ENCODE measurements around the gene UBQLNL. TPM values are rescaled to one million over a fixed set of nuclear protein-coding genes. Genes with fewer than 3 reads are reported as not detected.

Gene UBQLNL
- total RNA-seq, 6 experiments from 2014 or later = 0.07 to 0.17 (median 0.11) TPM; not detected in 1

- TF ChIP-seq, protein P1, sequence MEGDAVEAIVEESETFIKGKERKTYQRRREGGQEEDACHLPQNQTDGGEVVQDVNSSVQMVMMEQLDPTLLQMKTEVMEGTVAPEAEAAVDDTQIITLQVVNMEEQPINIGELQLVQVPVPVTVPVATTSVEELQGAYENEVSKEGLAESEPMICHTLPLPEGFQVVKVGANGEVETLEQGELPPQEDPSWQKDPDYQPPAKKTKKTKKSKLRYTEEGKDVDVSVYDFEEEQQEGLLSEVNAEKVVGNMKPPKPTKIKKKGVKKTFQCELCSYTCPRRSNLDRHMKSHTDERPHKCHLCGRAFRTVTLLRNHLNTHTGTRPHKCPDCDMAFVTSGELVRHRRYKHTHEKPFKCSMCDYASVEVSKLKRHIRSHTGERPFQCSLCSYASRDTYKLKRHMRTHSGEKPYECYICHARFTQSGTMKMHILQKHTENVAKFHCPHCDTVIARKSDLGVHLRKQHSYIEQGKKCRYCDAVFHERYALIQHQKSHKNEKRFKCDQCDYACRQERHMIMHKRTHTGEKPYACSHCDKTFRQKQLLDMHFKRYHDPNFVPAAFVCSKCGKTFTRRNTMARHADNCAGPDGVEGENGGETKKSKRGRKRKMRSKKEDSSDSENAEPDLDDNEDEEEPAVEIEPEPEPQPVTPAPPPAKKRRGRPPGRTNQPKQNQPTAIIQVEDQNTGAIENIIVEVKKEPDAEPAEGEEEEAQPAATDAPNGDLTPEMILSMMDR (IDR thresholded peaks at IDR 0.05) = no peak
- H3K36me3 Mint-ChIP-seq (ENCODE audit: low read depth) = no peaks in the 10 kb centered on the region
- H3K9me3 Mint-ChIP-seq = no peaks in the 10 kb centered on the region
- no peaks in the 10 kb centered on the region for H3K4me1 Mint-ChIP-seq (ENCODE audit: low read depth)
- no peak overlapping the region for H3K4me3 Mint-ChIP-seq
- peaks cover 3% of the 10 kb centered on the region; the same call in 1 of the 2 replicates for H3K27me3 Mint-ChIP-seq (ENCODE audit: insufficient read depth)
- DNase-seq = no peak
- no peak overlapping the region for H3K27ac Mint-ChIP-seq
Observed at GRCh38 chr11:5486003-5486402, 30.5 kb downstream of the UBQLNL start.

GRCh38 chr11:5476186-5476819 is 40.2 kb downstream of the UBQLNL start:
- Mint-ChIP-seq H3K27me3 (ENCODE audit: insufficient read depth) (peaks cover 11% of the 10 kb centered on the region; the same call in 1 of the 2 replicates), H3K4me3 (no peak overlapping the region), H3K36me3 (ENCODE audit: low read depth) (no peaks in the 10 kb centered on the region), H3K27ac (no peak overlapping the region), H3K4me1 (ENCODE audit: low read depth) (no peaks in the 10 kb centered on the region), H3K9me3 (no peaks in the 10 kb centered on the region)
- TF ChIP-seq, protein P1 (IDR thresholded peaks at IDR 0.05) = peak; percentile 95
- DNase-seq = peak; percentile 30

- H3K9me3 Mint-ChIP-seq = no peaks in the 10 kb centered on the region
- no peak for DNase-seq
- no peaks in the 10 kb centered on the region for H3K36me3 Mint-ChIP-seq (ENCODE audit: low read depth)
- peaks cover 9% of the 10 kb centered on the region; the same call in 1 of the 2 replicates for H3K27me3 Mint-ChIP-seq (ENCODE audit: insufficient read depth)
- no peaks in the 10 kb centered on the region for H3K4me1 Mint-ChIP-seq (ENCODE audit: low read depth)
- H3K27ac Mint-ChIP-seq = no peak overlapping the region
- TF ChIP-seq, protein P1 (IDR thresholded peaks at IDR 0.05) = no peak
- H3K4me3 Mint-ChIP-seq = no peak overlapping the region
Observed at GRCh38 chr11:5473921-5474320, 42.6 kb downstream of the UBQLNL start.

GRCh38 chr11:5467527-5467926 is 49.0 kb downstream of the UBQLNL start:
- Mint-ChIP-seq H3K4me3 (no peak overlapping the region), H3K27ac (no peak overlapping the region), H3K9me3 (no peaks in the 10 kb centered on the region), H3K4me1 (ENCODE audit: low read depth) (no peaks in the 10 kb centered on the region), H3K27me3 (ENCODE audit: insufficient read depth) (peaks cover 8% of the 10 kb centered on the region), H3K36me3 (ENCODE audit: low read depth) (no peaks in the 10 kb centered on the region)
- DNase-seq = no peak
- TF ChIP-seq, protein P1 (IDR thresholded peaks at IDR 0.05) = no peak

Other genes with a start within 250 kb of the UBQLNL start
- not detected for gene HBE1, start 246.8 kb downstream of the UBQLNL start, total RNA-seq (2021; fragmentation: NEBNext Ultra II Directional; extraction: Animal tissue kit (Norgen Biotek cat#: 25700))
- gene OR51B4, start 214.8 kb downstream of the UBQLNL start, total RNA-seq (2021; fragmentation: NEBNext Ultra II Directional; extraction: Animal tissue kit (Norgen Biotek cat#: 25700)) = not detected
- gene OR51B2, start 192.4 kb downstream of the UBQLNL start, total RNA-seq (2021; fragmentation: NEBNext Ultra II Directional; extraction: Animal tissue kit (Norgen Biotek cat#: 25700)) = not detected
- under 1 TPM in 4 of 6 experiments, not detected in 2; 0.30 to 0.53 (median 0.42) TPM for gene OR51B5, start 173.2 kb downstream of the UBQLNL start, total RNA-seq (2021; fragmentation: NEBNext Ultra II Directional; extraction: Animal tissue kit (Norgen Biotek cat#: 25700))
- gene OR51B6, start 165.2 kb downstream of the UBQLNL start, total RNA-seq (2021; fragmentation: NEBNext Ultra II Directional; extraction: Animal tissue kit (Norgen Biotek cat#: 25700)) = not detected
- under 1 TPM in 1 of 6 experiments, not detected in 5; 0.09 TPM for gene OR51M1, start 132.9 kb downstream of the UBQLNL start, total RNA-seq (2021; fragmentation: NEBNext Ultra II Directional; extraction: Animal tissue kit (Norgen Biotek cat#: 25700))
- not detected for gene OR51Q1, start 94.6 kb downstream of the UBQLNL start, total RNA-seq (2021; fragmentation: NEBNext Ultra II Directional; extraction: Animal tissue kit (Norgen Biotek cat#: 25700))
- gene OR51I1, start 75.2 kb downstream of the UBQLNL start, total RNA-seq (2021; fragmentation: NEBNext Ultra II Directional; extraction: Animal tissue kit (Norgen Biotek cat#: 25700)) = not detected
- gene OR51I2, start 67.4 kb downstream of the UBQLNL start, total RNA-seq (2021; fragmentation: NEBNext Ultra II Directional; extraction: Animal tissue kit (Norgen Biotek cat#: 25700)) = not detected
- gene OR52D1, start 28.0 kb downstream of the UBQLNL start, total RNA-seq (2021; fragmentation: NEBNext Ultra II Directional; extraction: Animal tissue kit (Norgen Biotek cat#: 25700)) = not detected
- gene UBQLN3, start 6.7 kb downstream of the UBQLNL start, total RNA-seq (2021; fragmentation: NEBNext Ultra II Directional; extraction: Animal tissue kit (Norgen Biotek cat#: 25700)) = not detected
- not detected for gene OR52H1, start 31.8 kb upstream of the UBQLNL start, total RNA-seq (2021; fragmentation: NEBNext Ultra II Directional; extraction: Animal tissue kit (Norgen Biotek cat#: 25700))
- not detected for gene OR52B6, start 64.2 kb upstream of the UBQLNL start, total RNA-seq (2021; fragmentation: NEBNext Ultra II Directional; extraction: Animal tissue kit (Norgen Biotek cat#: 25700))
- gene TRIM6, start 79.9 kb upstream of the UBQLNL start, total RNA-seq (2021; fragmentation: NEBNext Ultra II Directional; extraction: Animal tissue kit (Norgen Biotek cat#: 25700)) = 1 to 10 TPM; 4.0 to 9.0 (median 6.6) TPM
- gene TRIM34, start 108.3 kb upstream of the UBQLNL start, total RNA-seq (2021; fragmentation: NEBNext Ultra II Directional; extraction: Animal tissue kit (Norgen Biotek cat#: 25700)) = 1 to 10 TPM; 3.8 to 6.9 (median 4.9) TPM
- 10 to 100 TPM; 35.7 to 49.4 (median 43.5) TPM for gene TRIM5, start 168.4 kb upstream of the UBQLNL start, total RNA-seq (2021; fragmentation: NEBNext Ultra II Directional; extraction: Animal tissue kit (Norgen Biotek cat#: 25700))
- gene TRIM22, start 173.1 kb upstream of the UBQLNL start, total RNA-seq (2021; fragmentation: NEBNext Ultra II Directional; extraction: Animal tissue kit (Norgen Biotek cat#: 25700)) = 100 to 1,000 TPM in 5 of 6 experiments, 10 to 100 TPM in 1; 77.9 to 131 (median 118) TPM
- not detected for gene OR56B1, start 219.7 kb upstream of the UBQLNL start, total RNA-seq (2021; fragmentation: NEBNext Ultra II Directional; extraction: Animal tissue kit (Norgen Biotek cat#: 25700))
- gene OR52N4, start 237.5 kb upstream of the UBQLNL start, total RNA-seq (2021; fragmentation: NEBNext Ultra II Directional; extraction: Animal tissue kit (Norgen Biotek cat#: 25700)) = not detected